NK-92 (cell line): ENCODE measurements around the gene BTBD2.

Source experiments
- DNase-seq: peaks from one replicate; lab custom pipeline; 2025; ENCODE audit not compliant: unreplicated experiment; lab: John Stamatoyannopoulos, UW

BTBD2 gene

GRCh38 chr19:1987197-1988187 lies 28.0 kb downstream of the BTBD2 start:
- no peak for DNase-seq

GRCh38 chr19:1986357-1987162 lies 29.0 kb downstream of the BTBD2 start:
- no peak for DNase-seq

- DNase-seq: no peak
Observed at GRCh38 chr19:1985588-1986356, 29.7 kb downstream of the BTBD2 start.

- DNase-seq: no peak
Observed at GRCh38 chr19:1984357-1984756, 31.2 kb downstream of the BTBD2 start.

- no peak for DNase-seq
Observed at GRCh38 chr19:1981253-1981652, 34.3 kb downstream of the BTBD2 start.

- no peak for DNase-seq
Observed at GRCh38 chr19:1980809-1981181, 34.7 kb downstream of the BTBD2 start.

- DNase-seq: no peak
Observed at GRCh38 chr19:1980091-1980808, 35.3 kb downstream of the BTBD2 start.

GRCh38 chr19:1979642-1980041 lies 35.9 kb downstream of the BTBD2 start:
- no peak for DNase-seq

GRCh38 chr19:1979017-1979416 lies 36.5 kb downstream of the BTBD2 start:
- no peak for DNase-seq

- no peak for DNase-seq
Observed at GRCh38 chr19:1978346-1978894, 37.1 kb downstream of the BTBD2 start.

GRCh38 chr19:1977120-1977519 lies 38.4 kb downstream of the BTBD2 start:
- no peak for DNase-seq

GRCh38 chr19:1975162-1975480 lies 40.4 kb downstream of the BTBD2 start:
- no peak for DNase-seq

GRCh38 chr19:1974381-1975161 lies 40.9 kb downstream of the BTBD2 start:
- no peak for DNase-seq

GRCh38 chr19:1970806-1971502 lies 44.6 kb downstream of the BTBD2 start:
- no peak for DNase-seq

GRCh38 chr19:1970003-1970805 lies 45.3 kb downstream of the BTBD2 start:
- no peak for DNase-seq

- DNase-seq: no peak
Observed at GRCh38 chr19:1969176-1970002, 46.1 kb downstream of the BTBD2 start.
